ENCODE measurements around the gene BCAT1. TPM values are rescaled to one million over a fixed set of nuclear protein-coding genes. Genes with fewer than 3 reads are reported as not detected.
"Not testable (repeated sequence)": the region's sequence is repeated elsewhere in the genome, so short reads cannot be mapped to it uniquely, and the experiment has no call there.

The BCAT1 gene
- polyA plus RNA-seq, 5 donors, result 18.7 to 38.1 (median 32.4) TPM

DNA sequence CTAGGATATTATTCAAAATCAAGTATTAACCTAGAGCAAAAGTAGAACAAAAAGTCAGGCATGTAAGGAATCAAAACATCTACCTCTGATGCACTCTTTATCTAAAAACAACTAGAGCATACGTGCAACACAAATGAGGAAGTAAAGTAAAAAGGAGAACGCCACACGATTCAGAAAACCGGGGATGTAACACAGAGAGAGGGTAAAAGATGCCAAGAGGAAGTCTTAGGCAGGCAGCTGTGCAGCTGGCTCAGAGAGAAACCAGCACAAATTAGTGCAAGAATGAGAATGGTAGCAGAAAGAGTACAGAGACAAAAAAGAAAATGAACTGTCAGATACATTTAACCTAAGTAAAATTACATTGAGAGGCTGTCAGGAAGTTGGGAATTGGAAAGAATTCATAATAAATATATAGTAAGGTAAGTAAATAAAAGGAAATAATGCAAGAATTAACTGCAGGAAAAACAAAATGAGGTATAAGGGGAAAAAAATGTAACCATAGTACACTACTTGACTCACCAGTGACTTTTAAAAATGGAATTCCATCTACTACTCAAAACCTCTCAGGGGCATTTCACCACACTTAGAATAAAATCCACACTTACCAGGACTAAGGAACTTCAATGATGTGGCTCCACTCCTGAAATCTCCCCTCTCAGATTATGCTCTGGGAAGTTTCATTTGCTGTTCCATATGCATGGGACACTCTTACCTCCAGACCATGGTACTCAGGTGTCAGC is 17.1 kb downstream of the BCAT1 start:
- no peak for DNase-seq

GRCh38 chr12:24929953-24930352 is 18.9 kb downstream of the BCAT1 start:
- DNase-seq, result no peak

DNA sequence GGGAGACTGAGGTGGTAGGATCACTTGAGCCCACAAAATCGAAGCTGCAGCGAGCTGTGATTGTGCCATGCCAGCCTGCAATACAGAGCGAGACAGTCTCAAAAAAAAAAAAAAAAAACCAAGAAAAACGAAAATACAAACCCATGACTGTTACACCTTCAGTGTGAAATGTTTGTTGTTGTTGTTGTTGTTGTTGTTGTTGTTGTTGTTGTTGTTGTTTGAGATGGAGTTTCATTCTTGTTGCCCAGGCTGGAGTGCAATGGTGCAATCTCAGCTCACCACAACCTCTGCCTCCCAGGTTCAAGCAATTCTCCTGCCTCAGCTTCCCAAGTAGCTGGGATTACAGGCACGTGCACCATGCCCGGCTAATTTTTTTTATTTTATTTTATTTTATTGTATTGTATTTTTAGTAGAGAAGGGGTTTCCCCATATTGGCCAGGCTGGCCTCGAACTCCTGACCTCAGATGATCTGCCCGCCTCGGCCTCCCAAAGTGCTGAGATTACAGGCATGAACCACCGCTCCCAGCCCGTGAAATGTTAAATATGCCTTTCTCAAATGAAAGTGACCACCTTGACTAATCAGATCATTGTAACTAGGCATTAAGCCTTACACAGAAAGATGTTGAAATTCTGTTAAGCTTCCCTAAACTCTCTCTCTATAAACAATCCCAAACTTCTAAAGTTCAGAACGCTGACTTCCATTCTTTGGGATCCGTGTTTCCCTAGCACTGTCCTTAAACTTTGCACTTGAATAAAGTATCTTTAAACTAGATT is 20.2 kb downstream of the BCAT1 start:
- DNase-seq, result not testable (repeated sequence)

DNA sequence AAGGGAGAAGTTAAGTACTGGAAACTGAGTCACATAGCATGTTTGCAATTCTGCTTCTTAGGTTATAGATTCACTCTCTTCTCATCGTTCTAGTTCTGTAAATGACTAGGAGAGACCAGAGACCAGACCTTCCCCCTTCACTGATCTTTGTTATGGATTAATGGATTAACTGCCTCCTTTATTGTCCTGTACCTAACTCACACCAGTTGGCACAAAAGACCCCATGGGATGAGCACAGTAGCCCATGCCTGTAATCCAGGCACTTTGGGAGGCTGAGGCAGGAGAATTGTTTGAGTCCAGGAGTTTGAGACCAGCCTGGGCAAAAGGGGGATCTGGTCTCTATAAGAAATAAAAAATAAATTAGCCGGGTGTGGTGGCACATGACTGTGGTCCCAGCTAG is 20.8 kb downstream of the BCAT1 start:
- DNase-seq, result no peak

DNA sequence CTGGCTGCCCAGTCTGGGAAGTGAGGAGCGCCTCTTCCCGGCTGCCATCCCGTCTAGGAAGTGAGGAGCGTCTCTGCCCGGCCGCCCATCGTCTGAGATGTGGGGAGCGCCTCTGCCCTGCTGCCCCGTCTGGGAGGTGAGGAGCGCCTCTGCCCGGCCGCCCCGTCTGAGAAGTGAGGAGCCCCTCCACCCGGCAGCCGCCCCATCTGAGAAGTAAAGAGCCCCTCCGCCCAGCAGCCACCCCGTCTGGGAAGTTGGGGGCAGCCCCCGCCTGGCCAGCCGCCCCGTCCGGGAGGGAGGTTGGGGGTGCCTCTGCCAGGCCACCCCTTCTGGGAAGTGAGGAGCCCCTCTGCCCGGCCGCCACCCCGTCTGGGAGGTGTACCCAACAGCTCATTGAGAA is 22.8 kb downstream of the BCAT1 start:
- not testable (repeated sequence) for DNase-seq

DNA sequence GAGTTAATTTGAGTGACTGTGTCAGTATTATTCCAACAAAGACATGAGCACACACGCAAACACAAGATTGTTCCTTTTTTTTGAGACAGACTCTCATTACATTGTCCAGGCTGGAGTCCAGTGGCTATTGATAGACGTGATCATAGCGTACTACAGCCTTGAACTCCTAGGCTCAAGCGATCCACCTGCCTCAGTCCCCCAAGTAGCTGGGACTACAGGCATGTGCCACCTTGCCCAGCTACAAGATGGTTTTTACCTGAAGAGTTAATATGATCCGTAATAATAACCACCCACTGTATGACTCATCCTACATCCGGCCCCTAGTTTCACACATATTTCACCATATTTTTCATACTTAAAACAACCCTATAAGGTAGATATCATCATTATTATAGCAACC is 26.8 kb downstream of the BCAT1 start:
- DNase-seq, result no peak

- no peak for DNase-seq
Measured at GRCh38 chr12:24921251-24922038, 27.5 kb downstream of the BCAT1 start.

DNA sequence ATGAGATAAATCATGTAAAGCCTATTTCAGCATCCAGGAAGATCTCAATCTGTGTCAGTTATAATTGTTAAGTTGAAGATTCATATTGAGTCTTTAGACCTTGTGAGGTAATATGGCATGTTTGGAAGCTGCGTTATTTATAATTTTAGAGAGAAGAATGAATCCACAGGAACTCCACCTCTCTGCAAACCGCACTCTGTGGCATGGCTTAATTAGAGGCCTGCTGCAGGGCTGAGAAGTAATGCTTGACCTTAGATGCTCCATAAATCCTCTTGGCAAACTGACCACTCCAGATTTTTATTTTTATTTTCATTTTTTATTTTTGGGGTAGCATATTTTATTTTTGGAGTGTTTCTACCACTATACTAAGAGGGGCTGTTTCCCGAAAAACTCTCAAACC is 28.8 kb downstream of the BCAT1 start:
- DNase-seq, result no peak

DNA sequence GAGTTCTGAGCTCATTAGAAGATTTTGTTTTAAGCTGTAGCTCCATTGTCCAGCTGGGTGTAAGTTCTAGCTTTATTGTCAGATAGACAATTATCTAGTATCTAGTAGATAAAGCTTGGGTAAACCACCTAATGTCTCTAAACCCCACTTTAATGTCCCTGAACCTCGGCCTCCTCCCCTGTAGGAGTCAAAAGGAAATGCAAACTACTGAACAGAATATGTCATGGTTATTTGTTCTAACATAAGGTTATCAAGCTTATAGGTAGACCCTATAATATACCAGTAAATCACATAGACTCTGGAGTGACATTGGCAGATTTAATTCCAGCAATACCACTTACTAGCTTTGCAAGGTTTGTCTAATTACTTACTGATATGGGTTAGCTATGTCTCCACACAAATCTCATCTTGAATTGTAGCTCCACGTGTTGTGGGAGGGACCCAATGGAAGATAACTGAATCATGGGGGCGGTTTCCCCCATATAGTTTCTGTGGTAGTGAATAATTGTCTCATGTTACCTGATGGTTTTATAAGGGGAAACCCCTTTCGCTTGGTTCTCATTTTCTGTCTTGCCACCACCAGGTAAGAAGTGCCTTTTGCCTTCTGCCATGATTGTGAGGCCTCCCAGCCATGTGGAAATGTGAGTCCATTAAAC is 29.4 kb downstream of the BCAT1 start:
- no peak for DNase-seq

GRCh38 chr12:24918596-24918995 is 30.3 kb downstream of the BCAT1 start:
- no peak for DNase-seq

DNA sequence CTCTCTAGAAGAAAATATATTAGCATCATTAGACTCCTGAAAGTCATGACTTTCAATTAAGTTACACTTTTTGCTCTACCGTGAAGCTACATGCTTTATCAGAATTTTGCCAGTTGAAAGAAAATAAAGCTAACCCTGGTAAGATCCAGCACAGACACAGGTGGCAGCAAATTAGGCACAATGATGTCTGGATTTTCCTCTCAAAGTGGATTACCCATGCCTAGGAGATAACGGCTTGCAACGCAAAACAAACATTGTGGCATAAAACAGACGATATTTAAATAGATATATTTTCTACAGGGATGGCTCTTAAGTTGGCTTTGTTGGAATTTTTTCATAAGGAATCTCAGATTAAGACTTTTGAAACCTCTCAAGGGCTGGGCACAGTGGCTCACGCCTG is 33.4 kb downstream of the BCAT1 start:
- no peak for DNase-seq

DNA sequence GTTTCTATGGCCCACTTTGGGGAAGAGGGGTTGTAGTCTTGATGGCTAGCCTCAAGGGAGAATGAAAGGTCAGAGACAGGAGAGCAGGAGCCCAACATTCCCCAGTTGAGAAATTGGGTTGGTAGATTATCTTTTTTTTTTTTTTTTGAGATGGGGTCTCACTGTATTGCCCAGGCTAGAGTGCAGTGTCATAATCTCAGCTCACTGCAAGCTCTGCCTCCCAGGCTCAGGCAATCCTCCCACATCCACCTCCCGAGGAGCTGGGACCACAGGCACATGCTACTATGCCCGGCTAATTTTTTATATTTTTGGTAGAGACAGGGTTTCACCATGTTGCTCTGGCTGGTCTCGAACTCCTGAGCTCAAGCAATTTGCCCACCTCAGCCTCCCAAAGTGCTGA is 34.9 kb downstream of the BCAT1 start:
- DNase-seq, result no peak

- DNase-seq, result no peak
Measured at GRCh38 chr12:24913130-24913529, 35.8 kb downstream of the BCAT1 start.

- DNase-seq, result no peak
Measured at GRCh38 chr12:24911271-24911791, 37.6 kb downstream of the BCAT1 start.

DNA sequence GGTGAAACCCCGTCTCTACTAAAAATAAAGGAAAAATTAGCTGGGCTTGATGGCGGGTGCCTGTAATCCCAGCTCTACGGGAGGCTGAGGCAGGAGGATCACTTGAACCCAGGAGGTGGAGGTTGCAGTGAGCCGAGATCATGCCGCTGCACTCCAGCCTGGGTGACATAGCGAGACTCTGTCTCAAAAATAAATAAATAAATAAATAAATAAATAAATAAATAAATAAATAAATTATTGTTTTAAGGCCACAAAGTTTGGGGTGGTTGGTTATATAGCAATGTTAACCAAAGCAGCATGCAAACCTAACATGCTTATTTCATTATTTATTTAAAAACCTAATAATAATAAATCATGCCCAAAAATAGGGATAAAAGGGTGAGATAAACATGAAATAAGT is 38.7 kb downstream of the BCAT1 start:
- DNase-seq, result not testable (repeated sequence)

- DNase-seq, result no peak
Measured at GRCh38 chr12:24909667-24910066, 39.2 kb downstream of the BCAT1 start.

GRCh38 chr12:24907464-24907863 is 41.4 kb downstream of the BCAT1 start:
- DNase-seq, result no peak

GRCh38 chr12:24906141-24906540 is 42.8 kb downstream of the BCAT1 start:
- DNase-seq, result no peak

- DNase-seq, result no peak
Measured at GRCh38 chr12:24905431-24905830, 43.5 kb downstream of the BCAT1 start.

DNA sequence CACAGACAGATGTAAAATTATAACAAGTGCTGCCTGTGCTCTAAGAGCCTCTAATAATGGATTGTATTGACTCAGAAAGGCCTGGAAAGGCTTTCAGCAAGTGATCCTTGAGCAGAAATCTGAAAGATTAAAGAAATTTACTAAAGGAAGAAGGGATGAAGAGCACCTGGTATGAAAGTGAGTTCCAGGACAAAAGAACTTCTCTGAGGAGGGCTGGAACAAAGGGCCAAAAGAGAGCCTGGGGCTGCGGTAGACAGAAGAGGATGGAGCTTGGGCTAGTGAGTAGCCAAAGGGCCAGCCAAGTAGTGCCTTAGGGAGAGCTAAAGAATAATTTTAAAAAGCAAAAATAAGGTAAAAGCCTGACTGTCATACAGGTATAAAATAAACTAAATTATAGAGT is 44.0 kb downstream of the BCAT1 start:
- DNase-seq, result no peak

DNA sequence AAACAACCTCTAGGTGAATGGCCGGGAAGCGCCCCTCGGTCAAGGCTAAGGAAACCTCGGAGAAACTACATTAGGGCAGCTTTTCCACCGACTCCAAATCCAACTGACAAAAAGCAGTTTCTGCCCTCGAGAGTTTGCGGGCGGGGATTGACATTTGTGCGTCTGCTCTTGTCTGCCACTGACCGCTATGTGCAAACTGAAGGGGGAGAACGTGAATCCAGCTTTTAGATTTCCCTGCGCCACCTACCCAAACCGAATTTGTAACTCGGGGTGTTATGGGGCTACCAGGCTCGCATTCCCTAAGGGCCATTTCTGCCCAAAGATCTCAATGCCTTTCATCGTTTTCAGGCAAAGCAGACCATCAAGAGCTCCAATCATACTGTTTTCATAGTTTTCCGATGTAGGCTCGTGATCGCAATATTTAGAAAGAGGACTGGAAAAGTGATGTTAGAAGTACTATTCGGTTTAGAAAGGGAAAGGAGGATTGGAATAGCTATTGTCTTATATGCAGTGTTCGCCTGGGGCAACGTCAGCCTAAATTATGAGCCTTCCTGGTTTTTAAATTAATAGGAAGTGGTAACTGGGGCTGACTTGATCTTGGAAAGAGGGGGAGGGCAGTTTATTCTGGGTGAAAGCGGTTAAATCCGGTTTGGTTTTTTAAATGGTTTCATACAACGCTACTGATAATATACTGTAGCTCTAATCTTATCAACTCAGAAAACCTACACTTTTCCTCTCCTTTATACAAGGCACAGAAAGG is 45.4 kb downstream of the BCAT1 start:
- DNase-seq, result peak in 1 of 2 donors; percentile 32

All from right lung (tissue), 5 donors.